Measurements from ENCODE around the gene GLIPR1L2.

The GLIPR1L2 gene

GRCh38 chr12:75390899-75391538, at the start of gene GLIPR1L2:
Gene GLIPR1L2, plus strand, starts transcription at chr12:75391089. Its CDS starts 28 bp downstream, at chr12:75391117.
- peak; percentile 91 to 93 for DNase-seq

- no peak for DNase-seq
These were observed 49.0 kb upstream of the GLIPR1L2 start for GRCh38 chr12:75341873-75342272.

- DNase-seq: no peak
These were observed 45.4 kb upstream of the GLIPR1L2 start for GRCh38 chr12:75345531-75345930.

- DNase-seq: peak; percentile 17 to 31
These were observed 44.7 kb upstream of the GLIPR1L2 start for GRCh38 chr12:75346215-75346614.

GRCh38 chr12:75349946-75350345, 40.9 kb upstream of the GLIPR1L2 start:
- no peak for DNase-seq

GRCh38 chr12:75350413-75350812, 40.5 kb upstream of the GLIPR1L2 start:
- DNase-seq: no peak

- no peak for DNase-seq
These were observed 36.9 kb upstream of the GLIPR1L2 start for GRCh38 chr12:75354011-75354410.

- no peak for DNase-seq
These were observed 30.0 kb upstream of the GLIPR1L2 start for GRCh38 chr12:75360920-75361319.

- no peak for DNase-seq
These were observed 29.5 kb upstream of the GLIPR1L2 start for GRCh38 chr12:75361408-75361807.

GRCh38 chr12:75364919-75365318, 26.0 kb upstream of the GLIPR1L2 start:
- no peak for DNase-seq

GRCh38 chr12:75366629-75367028, 24.3 kb upstream of the GLIPR1L2 start:
- no peak for DNase-seq

- DNase-seq: no peak
These were observed 15.9 kb upstream of the GLIPR1L2 start for GRCh38 chr12:75374971-75375370.

GRCh38 chr12:75378354-75378753, 12.5 kb upstream of the GLIPR1L2 start:
- DNase-seq: no peak

GRCh38 chr12:75389061-75389460, 1.8 kb upstream of the GLIPR1L2 start:
- no peak for DNase-seq

- no peak for DNase-seq
These were observed 1.2 kb upstream of the GLIPR1L2 start for GRCh38 chr12:75389706-75390105.

- DNase-seq: no peak
These were observed 562 bp upstream of the GLIPR1L2 start for GRCh38 chr12:75390156-75390898.

- DNase-seq: no peak
These were observed 13.3 kb downstream of the GLIPR1L2 start for GRCh38 chr12:75404231-75404630.

GRCh38 chr12:75407683-75408082, 16.8 kb downstream of the GLIPR1L2 start:
- no peak for DNase-seq

- DNase-seq: no peak
These were observed 18.9 kb downstream of the GLIPR1L2 start for GRCh38 chr12:75409830-75410229.

GRCh38 chr12:75414671-75415070, 23.8 kb downstream of the GLIPR1L2 start:
- no peak for DNase-seq

- no peak for DNase-seq
These were observed 29.0 kb downstream of the GLIPR1L2 start for GRCh38 chr12:75419841-75420240.

GRCh38 chr12:75427491-75427890, 36.6 kb downstream of the GLIPR1L2 start:
- no peak for DNase-seq

- DNase-seq: no peak
These were observed 37.9 kb downstream of the GLIPR1L2 start for GRCh38 chr12:75428767-75429166.

GRCh38 chr12:75432924-75433323, 42.0 kb downstream of the GLIPR1L2 start:
- no peak for DNase-seq

GRCh38 chr12:75437564-75437963, 46.7 kb downstream of the GLIPR1L2 start:
- DNase-seq: no peak

Data from activated CD4-positive, alpha-beta T cell treated with anti-CD3 and anti-CD28 coated beads, Interleukin-2, amount 50 U/mL, for 48 hours (primary cell).